ENCODE data around the gene EPN1.

Gene EPN1

GRCh38 chr19:55673465-55673864 lies 1.6 kb upstream of the EPN1 start:
- POLR2A ChIA-PET, result no interaction called here
- no peak for DNase-seq (ENCODE audit: low read depth, low spot score)
- H3K4me3 ChIP-seq (ENCODE audit: low read depth, low read length), result no peak overlapping the region
- no peak for TF ChIP-seq CTCF (IDR thresholded peaks at IDR 0.05; ENCODE audit: insufficient read depth, low read length, missing control alignments)
- CTCF ChIA-PET, result interaction anchor here (0.7 to 1.7 kb wide), 6 partner anchors 9 to 41 kb away, joined by 3 to 8 read pairs (median 3); partner anchors contain the start of genes CCDC106 and U2AF2

DNA sequence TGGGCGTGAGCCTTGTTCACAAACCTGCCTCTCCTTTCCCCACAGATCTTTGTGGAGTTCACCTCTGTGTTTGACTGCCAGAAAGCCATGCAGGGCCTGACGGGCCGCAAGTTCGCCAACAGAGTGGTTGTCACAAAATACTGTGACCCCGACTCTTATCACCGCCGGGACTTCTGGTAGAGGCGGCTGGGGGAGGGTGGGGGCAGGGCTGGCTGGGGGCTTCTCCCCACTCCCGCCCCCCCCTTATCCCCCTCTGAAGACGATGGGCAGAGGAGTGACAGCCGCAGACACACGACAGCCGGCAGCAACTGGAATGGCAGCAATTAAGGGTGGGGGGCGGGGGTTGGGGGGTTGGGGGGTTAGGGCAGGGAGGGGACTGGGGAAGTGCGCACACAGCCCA lies 1.1 kb upstream of the EPN1 start:
- H3K4me3 ChIP-seq (ENCODE audit: low read depth, low read length), result peak overlapping the region; percentile 66; the same call in 1 of the 2 replicates
- DNase-seq (ENCODE audit: low read depth, low spot score), result no peak
- ChIA-PET POLR2A (no interaction called here), CTCF (interaction anchor here (1.0 to 1.7 kb wide), 4 partner anchors 14 to 41 kb away, joined by 3 to 8 read pairs (median 4); partner anchors contain the start of gene U2AF2)
- TF ChIP-seq CTCF (IDR thresholded peaks at IDR 0.05; ENCODE audit: insufficient read depth, low read length, missing control alignments), result no peak

GRCh38 chr19:55674459-55674840 lies 576 bp upstream of the EPN1 start:
- DNase-seq (ENCODE audit: low read depth, low spot score), result no peak
- ChIA-PET POLR2A (no interaction called here), CTCF (interaction anchor here (1.7 kb wide), 1 partner anchor 22 kb away, joined by 8 read pairs; no protein-coding TSS in a partner anchor)
- TF ChIP-seq CTCF (IDR thresholded peaks at IDR 0.05; ENCODE audit: insufficient read depth, low read length, missing control alignments), result no peak
- peak overlapping the region; percentile 66 for H3K4me3 ChIP-seq (ENCODE audit: low read depth, low read length)

DNA sequence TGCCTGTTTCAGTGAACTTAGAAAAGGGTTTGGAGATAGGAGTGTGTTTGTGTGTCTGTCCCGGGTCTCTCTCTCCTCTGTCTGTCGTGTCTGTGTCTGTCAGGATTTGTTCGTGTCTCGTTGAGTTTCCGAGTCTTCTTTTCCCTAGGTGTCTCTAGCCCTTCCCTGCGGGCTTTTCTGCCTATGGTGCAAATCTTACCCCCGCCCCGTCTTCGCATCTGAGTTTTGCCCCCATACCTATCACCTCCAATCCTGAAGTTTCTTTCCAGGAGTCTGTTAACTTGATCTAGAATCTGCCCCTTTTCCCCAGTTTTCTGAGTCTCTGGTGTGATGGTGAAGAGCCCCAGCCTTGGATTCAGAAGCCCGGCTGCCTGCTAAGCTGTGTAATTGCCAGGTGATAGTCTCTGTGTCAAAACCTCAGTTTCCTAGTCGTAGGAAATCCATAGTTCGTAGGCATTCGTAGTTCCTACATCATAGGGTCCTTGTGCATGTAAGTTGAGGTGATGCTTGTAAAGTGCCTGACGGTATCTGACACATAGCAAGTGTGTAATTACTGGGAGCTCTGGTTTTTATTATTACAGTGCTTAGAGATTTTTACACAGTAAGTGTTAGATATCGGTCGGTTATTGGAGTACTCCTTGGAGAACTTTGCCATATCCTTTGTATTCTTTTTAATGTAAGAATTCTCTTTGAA lies 782 bp downstream of the EPN1 start:
- TF ChIP-seq CTCF (IDR thresholded peaks at IDR 0.05; ENCODE audit: insufficient read depth, low read length, missing control alignments), result no peak
- peak overlapping the region; percentile 66 for H3K4me3 ChIP-seq (ENCODE audit: low read depth, low read length)
- ChIA-PET POLR2A (interaction anchor here (0.5 kb wide), 1 partner anchor 43 kb away, joined by 3 read pairs; no protein-coding TSS in a partner anchor), CTCF (interaction anchor here (0.8 kb wide), 1 partner anchor 9 kb away, joined by 3 read pairs; no protein-coding TSS in a partner anchor)
- no peak for DNase-seq (ENCODE audit: low read depth, low spot score)

DNA sequence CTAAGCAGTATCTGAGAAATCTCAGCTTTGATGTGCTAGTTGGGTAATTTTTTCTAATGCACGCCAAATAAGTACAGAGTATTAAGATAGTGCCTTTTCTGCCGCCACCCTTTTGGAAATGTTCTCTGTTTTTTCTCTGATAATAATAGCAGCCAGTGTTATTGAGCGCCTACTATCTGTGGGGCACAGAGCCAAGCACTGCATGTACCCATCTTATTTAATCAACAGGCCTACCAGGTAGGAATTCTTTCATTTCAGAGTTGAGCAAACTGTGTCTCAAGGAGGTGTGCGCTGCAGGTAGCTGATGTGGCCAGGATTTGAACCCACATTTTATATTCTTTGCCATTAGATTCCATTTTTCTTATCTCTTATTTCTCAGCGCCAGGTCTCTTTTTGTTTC lies 1.4 kb downstream of the EPN1 start:
- CTCF ChIA-PET, result interaction anchor here (0.8 to 1.0 kb wide), 3 partner anchors 8 to 22 kb away, joined by 3 to 4 read pairs (median 3); no protein-coding TSS in a partner anchor

More for the DNA sequence above, 1.4 kb downstream of the EPN1 start:
- H3K4me3 ChIP-seq (ENCODE audit: low read depth, low read length), result peak overlapping the region; percentile 66
- POLR2A ChIA-PET, result interaction anchor here (0.5 kb wide), 1 partner anchor 44 kb away, joined by 3 read pairs; no protein-coding TSS in a partner anchor
- no peak for TF ChIP-seq CTCF (IDR thresholded peaks at IDR 0.05; ENCODE audit: insufficient read depth, low read length, missing control alignments)
- no peak for DNase-seq (ENCODE audit: low read depth, low spot score)
